VCaP (cell line): ENCODE results near the gene SMIM28.
A peak's percentile ranks its signal among the peaks of the same experiment; 100 is the strongest.

Source experiments
- H3K27ac ChIP-seq: fragments of 450-650 bp; 2 replicates; pipeline ENCODE4 v1.5.1; 2017
- TF ChIP-seq, protein P1 (sequence below): fragments of 450-650 bp; conservative IDR thresholded peaks from 2 replicates; pipeline ENCODE4 v1.5.1; 2017; ENCODE audit warnings: mild to moderate bottlenecking, moderate library complexity

Gene SMIM28

DNA sequence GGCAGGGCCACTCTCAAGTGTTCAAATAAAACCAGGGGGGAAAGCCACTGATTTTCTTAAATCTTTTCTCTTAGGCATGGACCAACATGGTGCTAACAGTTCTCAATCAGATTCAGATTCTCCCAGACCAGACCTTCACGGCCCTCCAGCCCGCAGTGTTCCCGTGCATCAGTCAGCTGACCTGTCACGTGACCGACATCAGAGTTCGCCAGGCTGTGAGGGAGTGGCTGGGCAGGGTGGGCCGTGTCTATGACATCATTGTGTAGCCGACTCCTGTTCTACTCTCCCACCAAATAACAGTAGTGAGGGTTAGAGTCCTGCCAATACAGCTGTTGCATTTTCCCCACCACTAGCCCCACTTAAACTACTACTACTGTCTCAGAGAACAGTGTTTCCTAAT lies 41.5 kb upstream of the SMIM28 start:
- TF ChIP-seq, protein P1, sequence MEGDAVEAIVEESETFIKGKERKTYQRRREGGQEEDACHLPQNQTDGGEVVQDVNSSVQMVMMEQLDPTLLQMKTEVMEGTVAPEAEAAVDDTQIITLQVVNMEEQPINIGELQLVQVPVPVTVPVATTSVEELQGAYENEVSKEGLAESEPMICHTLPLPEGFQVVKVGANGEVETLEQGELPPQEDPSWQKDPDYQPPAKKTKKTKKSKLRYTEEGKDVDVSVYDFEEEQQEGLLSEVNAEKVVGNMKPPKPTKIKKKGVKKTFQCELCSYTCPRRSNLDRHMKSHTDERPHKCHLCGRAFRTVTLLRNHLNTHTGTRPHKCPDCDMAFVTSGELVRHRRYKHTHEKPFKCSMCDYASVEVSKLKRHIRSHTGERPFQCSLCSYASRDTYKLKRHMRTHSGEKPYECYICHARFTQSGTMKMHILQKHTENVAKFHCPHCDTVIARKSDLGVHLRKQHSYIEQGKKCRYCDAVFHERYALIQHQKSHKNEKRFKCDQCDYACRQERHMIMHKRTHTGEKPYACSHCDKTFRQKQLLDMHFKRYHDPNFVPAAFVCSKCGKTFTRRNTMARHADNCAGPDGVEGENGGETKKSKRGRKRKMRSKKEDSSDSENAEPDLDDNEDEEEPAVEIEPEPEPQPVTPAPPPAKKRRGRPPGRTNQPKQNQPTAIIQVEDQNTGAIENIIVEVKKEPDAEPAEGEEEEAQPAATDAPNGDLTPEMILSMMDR = no peak
- no peak overlapping the region; the same call in 1 of the 2 replicates for H3K27ac ChIP-seq

DNA sequence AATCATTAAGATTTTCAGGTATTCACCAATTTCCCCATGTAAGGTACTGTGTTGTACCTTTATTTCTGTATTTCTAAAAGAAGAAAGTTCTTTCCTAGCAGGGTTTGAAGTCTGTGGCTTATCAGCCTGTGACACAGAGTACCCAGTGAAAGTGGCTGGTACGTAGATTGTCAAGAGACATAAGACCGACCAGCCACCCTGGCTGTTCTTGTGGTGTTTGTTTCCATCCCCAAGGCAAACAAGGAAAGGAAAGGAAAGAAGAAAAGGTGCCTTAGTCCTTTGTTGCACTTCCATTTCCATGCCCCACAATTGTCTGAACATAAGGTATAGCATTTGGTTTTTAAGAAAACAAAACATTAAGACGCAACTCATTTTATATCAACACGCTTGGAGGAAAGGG lies 40.6 kb upstream of the SMIM28 start:
- TF ChIP-seq, protein P1 = no peak
- peak overlapping the region; percentile 5; the same call in 1 of the 2 replicates for H3K27ac ChIP-seq

DNA sequence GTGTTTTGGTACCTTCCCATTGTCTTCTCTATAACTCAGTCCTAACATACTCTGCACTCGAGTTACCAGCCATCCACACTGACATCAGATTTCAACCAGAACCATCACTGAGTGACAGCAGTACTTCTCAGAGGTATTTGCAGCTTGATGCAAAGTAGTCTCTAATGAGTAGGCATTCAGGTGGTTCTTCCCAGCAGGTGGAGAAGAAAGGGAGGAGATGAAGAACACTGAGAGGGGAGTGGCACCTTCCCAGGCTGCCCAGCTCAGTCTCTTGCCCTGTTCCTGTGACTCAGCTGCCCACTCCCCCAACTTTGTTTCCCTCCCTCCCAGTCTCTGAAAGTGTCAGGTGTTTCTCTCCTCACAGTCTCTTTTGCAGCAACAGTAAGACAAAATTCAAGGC lies 38.7 kb upstream of the SMIM28 start:
- TF ChIP-seq, protein P1 = no peak
- no peak overlapping the region for H3K27ac ChIP-seq

DNA sequence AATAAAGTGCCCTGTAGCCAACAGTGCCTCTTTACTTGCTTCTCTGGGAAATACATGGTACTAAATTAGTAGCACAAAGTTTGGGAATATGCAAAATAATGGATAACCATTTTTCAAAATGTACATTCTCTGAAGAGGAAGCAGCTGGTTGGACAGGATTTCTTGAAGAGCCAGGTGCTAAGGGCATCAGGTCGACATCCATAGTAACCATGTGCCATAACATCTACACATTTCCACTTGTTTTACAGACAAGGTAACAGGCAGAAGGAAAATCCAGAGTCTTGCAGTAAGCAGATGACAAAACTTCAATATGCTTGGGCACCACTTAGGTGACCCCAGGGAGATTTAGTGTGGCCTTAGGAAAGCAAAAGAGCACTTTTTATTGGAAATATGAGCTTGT lies 36.5 kb upstream of the SMIM28 start:
- TF ChIP-seq, protein P1 = no peak
- no peak overlapping the region for H3K27ac ChIP-seq

DNA sequence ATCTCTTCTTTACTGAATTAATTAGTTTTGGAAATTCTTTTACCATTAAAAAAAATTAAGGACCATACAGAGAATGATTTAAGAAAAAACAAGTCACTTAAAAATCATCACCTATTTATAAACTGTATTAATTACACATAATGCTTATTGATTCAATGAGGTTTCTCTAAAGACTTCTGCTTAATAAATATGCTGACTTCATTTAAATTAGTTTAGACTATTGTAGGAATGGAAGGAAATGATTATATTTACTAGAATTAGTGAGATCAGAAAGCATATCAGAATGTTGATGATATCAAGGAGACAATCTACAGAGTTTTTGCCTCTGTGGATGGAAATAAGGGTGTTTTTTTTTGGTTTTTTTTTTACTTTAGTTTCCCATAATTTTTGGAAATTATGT lies 34.6 kb upstream of the SMIM28 start:
- peak overlapping the region; percentile 48 for H3K27ac ChIP-seq
- TF ChIP-seq, protein P1 = no peak

DNA sequence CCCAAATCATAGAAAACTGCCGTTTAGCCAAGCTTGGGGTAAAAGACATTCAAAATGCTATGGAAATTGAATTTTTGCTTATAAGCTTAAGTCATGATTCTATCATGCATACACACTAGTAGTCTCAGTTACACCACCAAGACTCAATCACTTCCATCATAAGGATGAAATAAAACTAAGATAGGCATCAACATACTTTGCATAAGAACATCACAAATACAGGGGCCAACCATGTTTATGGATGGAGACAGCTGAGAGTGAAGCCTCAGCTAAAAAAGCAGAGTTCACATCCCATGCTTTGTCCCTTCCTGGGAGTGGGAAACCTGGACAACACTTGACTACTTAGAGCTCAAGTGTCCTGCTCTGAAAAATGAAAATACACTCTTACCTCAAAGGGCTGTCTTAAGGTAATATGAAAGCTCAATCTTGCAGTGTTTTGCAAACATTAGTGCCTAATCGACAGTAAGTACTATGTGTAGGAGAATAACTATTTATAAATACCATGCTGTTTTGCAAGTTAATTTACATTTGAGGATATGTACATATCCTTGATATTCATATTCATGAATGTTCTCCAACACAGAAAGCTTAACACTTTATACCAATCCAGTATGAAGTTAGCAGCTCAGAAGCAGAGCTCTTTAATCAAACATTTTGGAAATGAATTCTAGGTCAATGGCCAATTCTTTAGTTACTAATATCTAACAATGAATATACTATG lies 32.0 kb upstream of the SMIM28 start:
- TF ChIP-seq, protein P1 = no peak
- no peak overlapping the region for H3K27ac ChIP-seq

DNA sequence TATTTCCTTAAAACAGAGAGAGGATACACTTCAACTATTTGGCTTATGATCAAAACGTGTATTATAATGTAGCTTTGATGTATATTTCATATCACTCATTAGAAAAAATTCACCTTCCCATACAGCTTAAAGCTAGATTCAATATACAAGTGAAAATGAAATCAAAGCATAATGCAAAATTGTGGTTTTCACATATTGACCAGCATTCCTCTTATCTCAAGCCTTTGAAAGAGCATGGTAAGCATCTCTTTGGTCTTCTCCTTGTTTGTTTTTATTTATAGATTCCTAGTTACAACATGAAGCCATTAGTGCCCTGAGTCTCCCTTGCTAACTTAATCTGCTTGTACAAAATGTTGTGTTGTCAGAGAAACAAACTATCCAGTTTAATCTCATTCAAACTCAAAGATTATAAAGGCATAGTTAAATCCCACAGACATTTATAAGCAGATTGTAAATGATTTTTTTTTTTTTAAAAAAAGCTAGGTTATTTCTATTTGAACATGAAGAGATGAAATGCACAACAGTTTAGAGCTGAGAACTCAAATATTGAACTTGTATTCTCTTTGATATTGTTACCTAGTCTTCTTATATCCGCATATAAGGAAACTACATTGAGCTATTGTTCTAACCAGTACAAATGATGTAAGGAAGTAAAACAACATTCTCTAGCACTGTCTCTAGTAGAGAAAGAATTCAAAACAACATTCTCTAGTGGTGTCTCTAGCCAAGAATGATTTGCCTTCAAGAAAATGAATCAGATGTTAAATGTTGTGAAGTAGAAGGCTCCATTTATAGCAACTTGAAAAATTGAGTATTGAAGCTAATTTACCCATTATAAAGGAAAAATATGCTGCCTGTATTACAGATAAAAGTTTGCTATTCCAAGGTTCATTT lies 31.2 kb upstream of the SMIM28 start:
- TF ChIP-seq, protein P1 = no peak

More for the DNA sequence above, 31.2 kb upstream of the SMIM28 start:
- no peak overlapping the region for H3K27ac ChIP-seq
